PC-9 (cell line): ENCODE results near the gene LRRC4C.

Experiments
- EZH2 ChIP-seq: fragments of 200-600 bp; sonication (generic); IDR thresholded peaks from 2 replicates; pipeline ENCODE4 v1.8.0; 2017; ENCODE audit warnings: antibody characterized with exemption, low read depth
- TF ChIP-seq, protein P1 (sequence below): fragments of 200-600 bp; sonication (generic); conservative IDR thresholded peaks from 2 replicates; pipeline ENCODE4 v1.6.1; 2017; ENCODE audit warnings: mixed run types, antibody characterized with exemption, mild to moderate bottlenecking, moderate library complexity

DNA sequence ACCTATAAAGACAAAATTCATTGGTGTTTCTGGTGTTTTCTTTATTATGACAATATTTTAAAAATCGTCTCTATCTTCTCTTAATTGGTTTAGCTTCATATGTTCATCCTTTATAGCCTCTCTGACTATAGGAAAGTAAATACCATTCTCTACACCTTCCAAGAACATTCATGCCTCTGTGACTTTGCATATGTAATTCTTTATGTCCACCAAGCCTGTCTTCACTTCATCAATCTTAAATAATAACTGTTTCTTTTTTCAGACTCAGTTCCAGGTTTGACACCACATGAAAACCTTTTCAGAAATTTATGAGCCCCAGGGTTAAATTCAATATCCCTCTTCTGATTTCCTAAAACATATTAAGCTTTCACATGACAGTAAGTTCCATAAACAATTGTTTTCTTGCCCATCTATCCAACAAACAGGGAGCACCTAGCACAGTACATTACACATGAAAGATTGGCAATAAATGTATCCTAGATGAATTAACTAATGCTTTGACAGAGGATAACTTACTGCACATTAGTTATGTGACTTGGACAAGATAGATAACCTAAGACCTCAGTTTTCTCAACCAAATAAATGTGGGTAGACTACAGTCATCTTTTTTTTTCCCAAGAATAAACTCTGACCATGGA, 886.1 kb downstream of the LRRC4C start:
- TF ChIP-seq, protein P1, sequence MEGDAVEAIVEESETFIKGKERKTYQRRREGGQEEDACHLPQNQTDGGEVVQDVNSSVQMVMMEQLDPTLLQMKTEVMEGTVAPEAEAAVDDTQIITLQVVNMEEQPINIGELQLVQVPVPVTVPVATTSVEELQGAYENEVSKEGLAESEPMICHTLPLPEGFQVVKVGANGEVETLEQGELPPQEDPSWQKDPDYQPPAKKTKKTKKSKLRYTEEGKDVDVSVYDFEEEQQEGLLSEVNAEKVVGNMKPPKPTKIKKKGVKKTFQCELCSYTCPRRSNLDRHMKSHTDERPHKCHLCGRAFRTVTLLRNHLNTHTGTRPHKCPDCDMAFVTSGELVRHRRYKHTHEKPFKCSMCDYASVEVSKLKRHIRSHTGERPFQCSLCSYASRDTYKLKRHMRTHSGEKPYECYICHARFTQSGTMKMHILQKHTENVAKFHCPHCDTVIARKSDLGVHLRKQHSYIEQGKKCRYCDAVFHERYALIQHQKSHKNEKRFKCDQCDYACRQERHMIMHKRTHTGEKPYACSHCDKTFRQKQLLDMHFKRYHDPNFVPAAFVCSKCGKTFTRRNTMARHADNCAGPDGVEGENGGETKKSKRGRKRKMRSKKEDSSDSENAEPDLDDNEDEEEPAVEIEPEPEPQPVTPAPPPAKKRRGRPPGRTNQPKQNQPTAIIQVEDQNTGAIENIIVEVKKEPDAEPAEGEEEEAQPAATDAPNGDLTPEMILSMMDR = no peak
- no peak for TF ChIP-seq EZH2
